Measurements from ENCODE around the gene PDZK1IP1.
"Not testable (repeated sequence)": the region's sequence is repeated elsewhere in the genome, so short reads cannot be mapped to it uniquely, and the experiment has no call there.

Gene PDZK1IP1

DNA sequence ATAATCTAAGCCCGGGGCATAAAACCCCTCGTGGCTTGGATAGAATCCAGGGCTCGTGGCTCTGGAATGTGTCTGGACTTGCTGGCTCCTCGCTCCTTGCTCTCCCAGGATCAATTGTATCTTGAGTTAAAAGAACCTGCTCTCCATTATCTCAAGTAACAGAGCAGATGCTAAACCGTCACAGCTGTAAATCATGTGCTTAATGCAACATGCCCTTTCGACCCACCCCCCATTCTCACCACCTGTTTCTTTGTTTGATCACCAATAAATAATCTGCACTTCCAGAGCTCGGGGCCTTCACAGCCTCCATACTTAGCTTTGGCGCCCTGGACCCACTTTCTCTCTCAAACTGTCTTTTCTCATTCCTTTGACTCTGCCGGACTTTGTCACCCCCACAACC, 40.7 kb downstream of the PDZK1IP1 start:
- not testable (repeated sequence) for H3K9me3 ChIP-seq (ENCODE audit: control insufficient read depth, low read length); H2AFZ ChIP-seq

DNA sequence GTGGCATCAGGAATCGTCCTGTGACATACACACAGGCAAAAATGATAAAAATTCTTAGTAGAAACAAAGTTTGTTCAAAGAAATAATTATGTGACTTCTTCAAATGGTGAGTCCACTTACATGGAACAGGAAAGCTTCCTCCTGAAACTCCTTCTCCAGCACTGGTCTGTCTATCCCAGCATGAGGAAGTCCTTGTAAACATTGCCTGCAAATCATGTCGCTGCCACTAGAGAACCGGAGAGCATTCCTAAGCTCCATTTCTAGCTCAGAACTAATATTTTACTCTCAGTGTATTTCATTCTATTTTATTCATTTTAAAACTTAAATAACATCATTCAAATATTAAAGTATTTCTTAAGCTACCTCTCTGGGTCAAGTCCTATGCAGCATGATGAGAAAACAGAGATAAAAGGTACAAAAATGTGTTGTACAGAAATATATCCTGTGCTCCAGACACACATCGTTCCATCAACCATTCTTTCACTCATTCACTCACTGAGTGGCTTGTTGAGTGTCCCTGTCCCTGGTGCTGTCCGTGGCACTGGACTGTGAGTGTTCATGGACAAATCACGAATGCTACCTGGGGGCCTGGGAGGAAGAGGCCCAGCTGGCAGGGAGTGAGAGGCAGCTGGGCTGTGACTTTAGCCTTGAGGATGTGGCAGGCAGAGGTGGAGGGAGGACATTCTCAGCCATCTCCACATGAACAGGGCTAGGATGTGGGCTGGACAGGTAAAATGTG, 42.6 kb downstream of the PDZK1IP1 start:
- Histone ChIP-seq H3K9me3 (ENCODE audit: control insufficient read depth, low read length) (no peaks in the 10 kb centered on the region), H3K4me1 (no peaks in the 10 kb centered on the region), H3K9ac (no peak overlapping the region), H3K4me2 (ENCODE audit: low read length) (no peak overlapping the region), H3K4me3 (ENCODE audit: low read depth, low read length) (no peak overlapping the region), H3K27me3 (ENCODE audit: control insufficient read depth, insufficient read depth, low read length) (no peaks in the 10 kb centered on the region), H3K27ac (no peak overlapping the region), H2AFZ (no peak overlapping the region), H3K79me2 (no peaks in the 10 kb centered on the region), H3K36me3 (ENCODE audit: control insufficient read depth, insufficient read depth, low read length) (no peaks in the 10 kb centered on the region)
- TF ChIP-seq, protein P1, sequence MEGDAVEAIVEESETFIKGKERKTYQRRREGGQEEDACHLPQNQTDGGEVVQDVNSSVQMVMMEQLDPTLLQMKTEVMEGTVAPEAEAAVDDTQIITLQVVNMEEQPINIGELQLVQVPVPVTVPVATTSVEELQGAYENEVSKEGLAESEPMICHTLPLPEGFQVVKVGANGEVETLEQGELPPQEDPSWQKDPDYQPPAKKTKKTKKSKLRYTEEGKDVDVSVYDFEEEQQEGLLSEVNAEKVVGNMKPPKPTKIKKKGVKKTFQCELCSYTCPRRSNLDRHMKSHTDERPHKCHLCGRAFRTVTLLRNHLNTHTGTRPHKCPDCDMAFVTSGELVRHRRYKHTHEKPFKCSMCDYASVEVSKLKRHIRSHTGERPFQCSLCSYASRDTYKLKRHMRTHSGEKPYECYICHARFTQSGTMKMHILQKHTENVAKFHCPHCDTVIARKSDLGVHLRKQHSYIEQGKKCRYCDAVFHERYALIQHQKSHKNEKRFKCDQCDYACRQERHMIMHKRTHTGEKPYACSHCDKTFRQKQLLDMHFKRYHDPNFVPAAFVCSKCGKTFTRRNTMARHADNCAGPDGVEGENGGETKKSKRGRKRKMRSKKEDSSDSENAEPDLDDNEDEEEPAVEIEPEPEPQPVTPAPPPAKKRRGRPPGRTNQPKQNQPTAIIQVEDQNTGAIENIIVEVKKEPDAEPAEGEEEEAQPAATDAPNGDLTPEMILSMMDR (IDR thresholded peaks at IDR 0.05), result no peak

More for the DNA sequence above, 40.7 kb downstream of the PDZK1IP1 start:
- not testable (repeated sequence) for H3K4me2 ChIP-seq (ENCODE audit: low read length); H3K27ac ChIP-seq; H3K79me2 ChIP-seq; H3K9ac ChIP-seq; H3K4me1 ChIP-seq; H3K27me3 ChIP-seq (ENCODE audit: control insufficient read depth, insufficient read depth, low read length); H3K36me3 ChIP-seq (ENCODE audit: control insufficient read depth, insufficient read depth, low read length); H3K4me3 ChIP-seq (ENCODE audit: low read depth, low read length)

DNA sequence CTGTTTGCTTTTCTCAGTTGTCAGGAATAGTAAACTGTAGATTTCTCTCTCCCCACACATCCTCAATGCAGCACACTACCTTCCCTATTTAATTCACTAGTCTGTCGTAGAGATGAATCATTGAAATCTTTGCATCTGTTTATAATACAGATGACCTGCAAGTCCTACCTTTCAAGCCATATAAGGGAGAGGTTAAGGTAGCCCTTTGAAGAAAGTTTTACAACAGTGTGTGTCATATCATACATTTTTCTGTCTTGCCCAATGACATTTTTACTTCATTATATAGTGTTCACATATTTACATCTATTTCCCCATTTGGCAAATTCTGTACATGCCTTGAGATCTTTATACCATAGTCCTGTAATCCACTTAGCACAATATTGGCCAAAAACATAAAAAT, 43.3 kb downstream of the PDZK1IP1 start:
- H3K4me1 ChIP-seq; H2AFZ ChIP-seq; H3K9ac ChIP-seq; H3K27me3 ChIP-seq (ENCODE audit: control insufficient read depth, insufficient read depth, low read length); H3K36me3 ChIP-seq (ENCODE audit: control insufficient read depth, insufficient read depth, low read length); H3K4me2 ChIP-seq (ENCODE audit: low read length); H3K9me3 ChIP-seq (ENCODE audit: control insufficient read depth, low read length); H3K4me3 ChIP-seq (ENCODE audit: low read depth, low read length); H3K79me2 ChIP-seq; H3K27ac ChIP-seq: not testable (repeated sequence)

DNA sequence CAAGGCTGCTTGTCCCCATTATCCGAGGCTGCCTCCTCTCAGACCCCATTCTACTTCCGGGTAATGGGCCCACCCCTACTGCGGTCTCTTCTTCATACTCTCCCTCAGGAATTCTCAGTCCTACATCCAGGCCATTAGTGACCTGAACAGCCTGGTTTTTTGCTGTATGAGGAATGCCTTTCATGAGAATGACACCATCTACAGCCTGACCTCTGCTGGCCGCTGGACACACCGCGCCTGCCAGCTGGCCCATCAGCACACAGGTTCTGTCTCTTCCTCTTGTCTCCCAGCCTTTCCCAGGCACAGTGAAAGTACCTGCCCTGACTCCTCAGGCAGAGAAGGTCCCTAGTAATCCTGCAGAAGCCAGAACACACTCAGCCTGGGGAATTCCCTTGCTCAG, 46.2 kb downstream of the PDZK1IP1 start:
- not testable (repeated sequence) for H3K4me2 ChIP-seq (ENCODE audit: low read length); H3K27ac ChIP-seq; H3K27me3 ChIP-seq (ENCODE audit: control insufficient read depth, insufficient read depth, low read length); H3K4me3 ChIP-seq (ENCODE audit: low read depth, low read length); H3K9ac ChIP-seq; H3K79me2 ChIP-seq; H3K9me3 ChIP-seq (ENCODE audit: control insufficient read depth, low read length); H3K4me1 ChIP-seq; H2AFZ ChIP-seq; H3K36me3 ChIP-seq (ENCODE audit: control insufficient read depth, insufficient read depth, low read length)

DNA sequence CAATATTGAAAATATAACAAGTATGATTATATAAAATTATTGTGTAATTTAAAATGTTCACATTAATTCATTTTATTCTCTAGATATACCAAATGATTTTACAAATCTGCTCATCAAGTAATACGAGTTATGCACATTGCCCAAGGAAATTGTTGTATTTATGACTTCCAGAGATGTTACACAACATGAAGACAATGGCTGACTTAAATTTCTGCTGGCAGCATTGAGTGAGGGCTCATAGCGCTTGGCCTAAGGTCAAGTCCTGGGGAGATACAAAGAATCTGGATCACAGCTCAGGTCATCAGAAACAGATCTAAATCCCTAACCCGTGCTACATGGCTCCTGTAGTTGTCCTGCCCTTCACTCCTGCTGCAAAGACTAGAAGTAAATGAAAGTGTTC, 49.5 kb downstream of the PDZK1IP1 start:
- not testable (repeated sequence) for H3K9ac ChIP-seq; H3K9me3 ChIP-seq (ENCODE audit: control insufficient read depth, low read length); H3K36me3 ChIP-seq (ENCODE audit: control insufficient read depth, insufficient read depth, low read length); H3K4me1 ChIP-seq; H2AFZ ChIP-seq; H3K4me2 ChIP-seq (ENCODE audit: low read length); H3K4me3 ChIP-seq (ENCODE audit: low read depth, low read length); H3K79me2 ChIP-seq; H3K27ac ChIP-seq; H3K27me3 ChIP-seq (ENCODE audit: control insufficient read depth, insufficient read depth, low read length)

DNA sequence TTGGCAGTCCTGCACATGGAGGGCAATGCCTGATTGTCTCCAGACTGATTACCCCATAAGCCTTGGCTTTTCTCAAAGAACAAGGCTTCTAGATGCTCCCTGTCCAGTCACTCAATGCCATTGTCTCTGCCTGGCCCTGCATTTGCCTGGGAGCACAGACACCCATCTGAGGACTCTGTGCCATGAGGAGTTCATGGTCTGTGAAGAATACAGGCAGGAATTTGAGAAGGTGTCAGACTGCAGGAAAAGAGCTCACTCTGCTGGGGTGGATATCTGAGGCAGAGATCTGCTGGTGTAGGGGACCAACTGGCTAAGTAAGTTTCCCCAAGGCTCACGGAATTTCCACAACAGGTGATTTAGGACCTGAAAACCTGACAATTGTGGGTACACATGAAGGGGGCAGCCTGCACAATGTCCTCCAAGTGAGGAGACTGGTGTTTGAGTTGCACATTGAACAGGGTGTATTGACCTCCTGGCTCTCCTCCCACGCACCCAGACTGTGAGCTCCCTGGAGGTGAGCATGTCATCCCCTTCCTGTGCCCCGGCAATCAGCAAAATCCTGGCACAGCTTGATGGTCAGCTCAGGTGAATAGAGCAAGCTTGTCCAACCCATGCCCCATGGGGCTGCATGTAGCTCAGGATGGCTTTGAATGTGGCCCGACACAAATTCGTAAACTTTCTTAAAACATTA, 51.8 kb downstream of the PDZK1IP1 start:
- Histone ChIP-seq H3K4me3 (ENCODE audit: low read depth, low read length) (no peak overlapping the region), H3K36me3 (ENCODE audit: control insufficient read depth, insufficient read depth, low read length) (no peaks in the 10 kb centered on the region), H3K9me3 (ENCODE audit: control insufficient read depth, low read length) (no peaks in the 10 kb centered on the region), H3K4me1 (no peaks in the 10 kb centered on the region), H3K9ac (no peak overlapping the region), H2AFZ (no peak overlapping the region), H3K4me2 (ENCODE audit: low read length) (no peak overlapping the region), H3K27ac (no peak overlapping the region), H3K79me2 (no peaks in the 10 kb centered on the region), H3K27me3 (ENCODE audit: control insufficient read depth, insufficient read depth, low read length) (no peaks in the 10 kb centered on the region)
- TF ChIP-seq, protein P1 (IDR thresholded peaks at IDR 0.05), result no peak
